Inflammatory macrophage (primary cell): ENCODE results near the gene EPC2.
"Not testable (repeated sequence)": the region's sequence is repeated elsewhere in the genome, so short reads cannot be mapped to it uniquely, and the experiment has no call there.

Source experiments
- DNase-seq, 2 donors: peaks; one replicate each; pipeline ENCODE4 v3.0.0-alpha.2; 2020 to 2022

Gene EPC2

DNA sequence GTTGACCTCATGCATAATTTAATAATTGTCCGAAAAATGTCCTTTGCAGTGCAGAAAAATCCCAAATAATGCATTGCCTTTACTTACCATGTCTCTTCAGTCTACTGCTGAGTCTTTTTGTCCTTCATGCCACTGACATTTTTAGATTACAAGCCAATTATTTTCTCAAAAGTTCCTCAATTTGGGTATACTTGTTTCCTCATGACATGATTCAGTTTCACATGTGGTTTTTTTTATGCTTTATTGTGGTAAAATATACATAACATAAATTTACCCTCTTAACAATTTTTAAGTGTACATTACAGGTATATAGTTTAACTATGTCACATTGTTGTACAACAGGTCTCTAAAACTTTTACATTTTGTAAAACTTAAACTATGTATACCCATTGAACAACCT lies 81.0 kb downstream of the EPC2 start:
- DNase-seq, result peak in 1 of 2 donors; percentile 66

GRCh38 chr2:148726228-148726627 lies 81.7 kb downstream of the EPC2 start:
- no peak for DNase-seq

- DNase-seq, result no peak
Measured at GRCh38 chr2:148730085-148730484, 85.5 kb downstream of the EPC2 start.

DNA sequence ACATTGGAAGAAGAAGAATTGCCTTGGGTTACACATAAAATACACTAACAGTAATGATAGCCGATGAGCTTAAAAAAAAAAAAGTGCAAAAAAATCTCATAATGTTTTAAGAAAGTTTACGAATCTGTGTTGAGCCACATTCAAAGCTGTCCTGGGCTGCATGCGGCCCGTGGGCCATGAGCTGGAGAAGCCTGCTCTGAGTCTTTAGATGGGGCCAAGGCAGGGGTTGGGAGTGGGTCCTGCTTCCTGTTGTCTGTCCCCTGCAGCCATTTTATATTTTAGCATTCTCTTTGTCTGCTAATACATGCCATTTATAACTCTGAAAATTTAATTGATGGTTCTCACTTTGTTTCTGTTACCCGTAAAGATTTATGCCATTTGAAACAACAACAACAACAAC lies 93.2 kb downstream of the EPC2 start:
- DNase-seq, result no peak

DNA sequence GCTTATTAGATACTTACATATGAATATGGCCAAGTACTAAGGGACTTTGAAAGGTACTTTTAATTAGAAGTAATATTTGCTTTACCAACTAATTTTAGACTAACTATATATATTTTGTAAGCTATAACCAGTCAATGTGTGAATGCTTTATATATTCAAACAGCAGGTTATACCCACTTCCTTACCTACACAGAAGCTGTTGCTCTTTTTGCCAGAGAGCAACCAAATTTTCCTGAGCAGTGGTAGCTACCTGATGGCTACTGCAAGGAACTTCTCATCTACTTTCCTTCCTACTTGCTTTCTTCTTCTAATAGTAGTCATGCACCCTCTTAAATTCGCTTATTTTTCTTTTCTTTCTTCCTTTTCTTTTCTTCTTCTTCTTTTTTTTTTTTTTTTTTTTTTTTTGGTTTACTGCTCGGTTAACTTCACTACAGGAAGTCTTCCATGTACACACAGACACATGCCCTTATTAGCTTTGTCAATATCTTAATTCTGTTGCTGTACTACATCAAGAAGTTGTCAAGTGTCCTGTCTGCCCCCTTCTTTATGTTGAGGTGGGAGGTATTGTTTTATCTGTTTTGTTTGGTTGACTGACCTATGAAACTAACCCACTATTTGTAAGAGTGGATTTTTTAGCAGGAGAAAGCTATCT lies 95.0 kb downstream of the EPC2 start:
- no peak for DNase-seq

DNA sequence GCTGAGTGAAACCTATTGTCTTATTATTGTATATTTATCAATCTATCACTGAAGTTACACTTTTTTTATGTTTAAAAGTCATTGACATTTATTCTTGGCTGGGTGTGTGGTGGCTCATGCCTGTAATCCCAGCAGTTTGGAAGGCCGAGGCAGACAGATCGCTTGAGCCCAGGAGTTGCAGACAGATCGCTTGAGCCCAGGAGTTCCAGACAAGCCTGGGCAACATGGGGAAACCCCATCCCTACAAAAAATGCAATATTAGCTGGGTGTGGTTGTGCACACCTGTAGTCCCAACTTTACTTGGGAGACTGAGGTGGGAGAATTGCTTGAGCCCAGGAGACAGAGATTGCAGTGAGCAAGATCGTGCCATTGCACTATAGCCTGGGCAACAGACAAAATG lies 97.8 kb downstream of the EPC2 start:
- no peak for DNase-seq

DNA sequence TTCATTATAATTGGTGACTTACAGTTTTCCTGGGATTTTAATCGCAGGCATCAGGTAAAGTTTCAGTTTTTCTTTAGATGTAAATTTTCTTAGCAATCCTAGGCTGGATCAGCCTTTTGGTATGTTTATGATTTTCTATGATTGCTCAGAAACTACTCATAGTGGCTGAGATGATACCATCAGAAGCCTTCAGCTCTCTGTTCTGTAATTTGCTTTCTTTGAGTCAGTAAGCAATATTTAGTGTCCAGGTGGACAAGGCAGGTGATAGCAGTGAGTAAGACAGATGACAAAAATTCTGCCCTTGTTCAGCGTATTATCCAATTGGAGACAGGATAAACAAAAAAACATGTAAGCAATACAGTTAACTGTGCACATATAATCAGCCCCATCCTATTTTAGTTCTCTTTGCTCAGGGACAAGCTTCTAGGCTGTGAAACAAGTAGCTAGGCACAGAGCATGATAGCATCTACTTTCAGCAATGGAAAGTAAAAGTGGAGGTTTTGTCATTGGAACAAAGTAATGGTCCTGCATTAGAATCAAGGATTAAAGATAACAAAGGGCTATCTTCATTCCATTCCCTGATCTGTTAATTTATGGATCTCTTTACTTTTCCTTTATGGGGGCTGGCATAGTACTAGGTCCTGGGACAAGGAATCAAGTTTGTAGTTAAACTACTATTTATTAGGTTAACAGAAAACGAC lies 100.8 kb downstream of the EPC2 start:
- no peak for DNase-seq

GRCh38 chr2:148746973-148747372 lies 102.4 kb downstream of the EPC2 start:
- DNase-seq, result no peak

DNA sequence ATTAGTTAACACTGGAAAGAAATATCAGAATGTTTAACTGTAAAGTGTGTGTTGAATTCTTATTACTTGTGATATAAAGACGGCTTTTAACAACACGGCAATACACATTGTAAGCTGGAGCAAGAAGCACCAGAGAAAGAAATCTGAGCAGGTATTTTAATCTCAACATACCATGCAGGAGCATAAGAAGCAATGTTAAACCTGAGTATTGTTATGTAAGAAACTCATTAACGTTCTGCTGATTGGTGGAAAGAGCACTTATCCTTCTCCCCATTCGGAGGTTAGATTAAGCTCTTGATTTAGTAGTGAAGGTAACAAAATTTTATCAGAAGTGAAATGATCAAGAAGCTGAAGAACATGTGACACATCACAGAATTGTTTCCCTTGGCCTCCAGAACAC lies 107.4 kb downstream of the EPC2 start:
- DNase-seq, result no peak

DNA sequence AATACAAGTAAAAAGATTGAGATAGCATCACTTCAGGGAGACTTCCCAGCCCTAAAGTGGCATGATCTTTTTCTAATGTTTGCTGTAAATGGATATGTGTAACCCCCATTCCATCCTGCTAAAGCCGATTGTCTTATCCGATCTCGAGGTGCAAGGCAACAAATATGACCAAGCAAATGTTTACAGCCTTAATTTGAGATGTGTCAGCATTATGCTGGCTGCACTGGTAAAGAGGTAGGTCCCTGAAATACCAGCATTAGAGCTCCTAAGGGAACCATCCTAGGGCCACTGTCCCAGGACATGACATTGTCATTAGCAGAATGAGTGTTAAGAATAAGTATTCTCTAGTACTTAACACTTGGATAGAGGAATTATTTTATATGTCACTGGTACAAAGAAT lies 108.4 kb downstream of the EPC2 start:
- no peak for DNase-seq

DNA sequence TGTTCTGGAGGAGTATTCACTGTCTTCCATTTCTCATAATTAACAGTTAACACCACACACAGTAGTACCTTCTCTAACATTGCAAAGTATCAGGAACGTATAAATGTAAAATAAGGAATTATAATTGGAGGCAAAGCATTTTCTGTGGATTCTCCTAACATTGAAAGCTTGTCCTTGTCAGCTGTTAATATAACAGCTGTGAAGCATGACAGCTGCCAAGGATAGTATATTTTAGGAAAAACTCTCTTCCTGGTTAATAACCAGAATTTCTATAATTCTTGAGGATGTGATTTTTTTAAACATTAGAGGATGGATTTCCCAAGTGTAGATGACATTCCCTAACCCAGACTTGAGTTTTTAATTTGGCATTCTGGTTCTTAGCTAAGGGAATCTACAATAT lies 110.3 kb downstream of the EPC2 start:
- DNase-seq, result no peak

DNA sequence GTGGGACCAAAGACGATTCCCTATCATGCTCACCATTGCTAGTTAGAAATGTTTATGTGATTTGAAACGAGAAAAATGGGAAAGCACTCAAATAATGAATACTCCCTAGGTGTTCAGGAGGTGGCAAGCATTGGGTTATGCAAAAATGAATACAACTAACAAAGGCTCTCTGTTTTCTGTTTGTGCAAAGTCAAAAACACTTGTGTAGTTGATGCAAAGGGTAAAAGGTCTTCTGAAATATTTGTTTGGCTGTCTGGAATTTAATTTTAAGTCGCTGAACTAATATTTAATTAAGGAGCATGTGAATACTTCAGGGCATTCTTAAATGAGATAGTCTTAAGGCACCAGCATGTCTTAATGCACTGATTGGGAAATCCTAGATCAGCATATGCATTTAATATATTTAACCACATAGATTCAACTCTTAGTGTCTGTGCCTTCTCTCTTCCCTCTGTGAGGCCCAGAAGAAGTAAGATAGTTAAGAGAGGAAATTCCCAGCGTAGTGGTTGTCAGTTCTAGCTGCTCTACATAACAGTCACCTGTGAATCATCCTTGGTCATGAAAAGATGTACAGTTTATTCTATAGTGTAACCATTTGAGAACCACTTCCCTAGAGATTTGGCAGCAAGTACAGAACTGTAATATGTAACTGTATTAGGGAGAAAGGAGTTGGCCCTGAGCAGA lies 111.9 kb downstream of the EPC2 start:
- DNase-seq, result no peak

GRCh38 chr2:148764815-148765214 lies 120.3 kb downstream of the EPC2 start:
- DNase-seq, result no peak

- DNase-seq, result no peak
Measured at GRCh38 chr2:148770047-148770446, 125.5 kb downstream of the EPC2 start.

- DNase-seq, result no peak
Measured at GRCh38 chr2:148781544-148781943, 137.0 kb downstream of the EPC2 start.

DNA sequence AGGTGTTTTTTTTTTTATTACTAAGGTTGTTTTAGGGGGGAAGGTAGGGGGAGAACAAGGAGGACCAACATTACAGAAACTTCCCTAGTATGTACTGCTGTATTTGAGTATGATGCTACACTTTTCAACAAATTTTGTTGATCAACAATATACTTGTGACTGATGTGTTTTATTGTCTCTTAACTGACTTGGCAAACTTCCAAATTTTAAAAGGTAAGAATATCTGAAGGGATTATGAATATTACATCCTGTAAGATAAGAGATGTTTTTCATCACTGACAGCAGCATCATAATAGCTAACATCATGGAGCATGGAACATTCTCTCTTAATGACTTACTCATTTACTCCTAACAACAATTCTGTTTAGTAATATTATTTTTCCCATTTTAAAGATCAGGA lies 144.5 kb downstream of the EPC2 start:
- DNase-seq, result no peak

DNA sequence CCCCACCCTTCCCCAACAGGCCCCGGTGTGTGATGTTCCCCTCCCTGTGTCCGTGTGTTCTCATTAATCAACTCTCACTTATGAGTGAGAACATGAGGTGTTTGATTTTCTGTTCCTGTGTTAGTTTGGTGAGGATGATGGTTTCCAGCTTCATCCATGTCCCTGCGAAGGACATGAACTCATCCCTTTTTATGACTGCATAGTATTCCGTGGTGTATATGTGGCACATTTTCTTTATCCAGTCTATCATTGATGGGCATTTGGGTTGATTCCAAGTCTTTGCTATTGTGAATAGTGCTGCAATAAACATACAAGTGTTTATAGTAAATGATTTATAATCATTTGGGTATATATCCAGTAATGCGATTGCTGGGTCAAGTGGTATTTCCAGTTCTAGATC lies 145.6 kb downstream of the EPC2 start:
- not testable (repeated sequence) for DNase-seq

- DNase-seq, result no peak
Measured at GRCh38 chr2:148794558-148794957, 150.0 kb downstream of the EPC2 start.

DNA sequence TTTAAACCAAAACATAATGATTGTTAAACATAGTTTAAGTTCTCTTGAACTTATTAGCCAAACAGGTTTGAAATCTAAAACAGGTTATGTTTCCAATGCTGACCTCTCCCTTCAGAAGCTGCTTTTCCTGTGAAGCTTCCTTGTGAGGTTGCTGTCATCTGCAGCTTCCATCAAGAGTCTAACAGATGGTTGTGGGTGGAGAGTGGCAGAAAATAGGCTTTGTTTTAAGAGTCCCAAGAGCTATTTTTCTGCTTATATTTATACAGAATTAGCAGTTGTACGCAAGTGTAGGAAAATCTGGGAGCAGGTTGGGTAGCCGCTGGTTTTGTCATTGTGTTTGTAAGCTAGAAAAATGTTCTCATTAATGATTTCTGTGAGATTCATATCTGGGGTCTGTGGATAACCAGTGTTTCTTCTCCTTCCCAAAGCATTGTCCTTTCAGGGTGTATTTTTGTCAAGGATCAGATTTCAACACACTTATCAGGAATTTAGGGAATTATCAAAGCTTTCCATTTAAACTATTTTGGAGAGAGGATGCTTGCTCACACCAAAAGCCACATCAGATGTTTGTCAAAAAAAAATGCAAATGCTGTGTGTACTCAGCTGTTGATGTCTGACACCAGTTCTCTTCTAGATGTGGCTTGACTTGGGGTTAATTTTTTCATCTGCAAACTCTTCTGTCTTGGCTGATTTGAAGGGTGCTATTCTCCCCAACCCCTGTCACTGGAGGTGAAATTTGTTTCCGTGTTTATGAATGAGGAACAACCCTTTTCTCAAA lies 152.4 kb downstream of the EPC2 start:
- no peak for DNase-seq

- no peak for DNase-seq
Measured at GRCh38 chr2:148802448-148803220, 158.1 kb downstream of the EPC2 start.

GRCh38 chr2:148810081-148810480 lies 165.5 kb downstream of the EPC2 start:
- no peak for DNase-seq

DNA sequence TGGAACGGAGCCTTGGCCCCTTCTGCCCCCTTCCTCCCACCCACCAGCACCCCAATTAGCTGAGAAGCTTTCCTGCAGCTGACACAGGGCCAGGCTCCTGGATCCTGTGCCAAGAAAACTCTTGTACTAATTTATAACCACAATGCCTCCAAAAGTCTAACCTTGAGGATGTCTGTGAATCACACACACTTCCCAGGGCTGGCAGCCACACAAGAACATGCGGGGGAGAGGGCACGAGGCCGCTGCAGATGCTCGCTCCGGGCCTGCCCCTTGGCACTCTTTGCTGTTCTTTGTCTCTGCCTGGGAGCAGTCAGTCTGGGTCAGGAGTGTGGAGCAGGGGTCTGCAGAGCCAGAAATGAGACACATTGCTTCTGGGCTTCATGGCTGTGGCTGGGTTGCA lies 167.8 kb downstream of the EPC2 start:
- DNase-seq, result no peak
